HG02571 (cell line): ENCODE measurements around the gene ARHGAP21.

Experiments
- ATAC-seq: cut with Tn5 transposase; IDR thresholded peaks from one replicate; pipeline ENCODE4 v1.9.1; 2021; ENCODE audit warnings: mild to moderate bottlenecking, moderate library complexity; ENCODE audit not compliant: unreplicated experiment

The ARHGAP21 gene

DNA sequence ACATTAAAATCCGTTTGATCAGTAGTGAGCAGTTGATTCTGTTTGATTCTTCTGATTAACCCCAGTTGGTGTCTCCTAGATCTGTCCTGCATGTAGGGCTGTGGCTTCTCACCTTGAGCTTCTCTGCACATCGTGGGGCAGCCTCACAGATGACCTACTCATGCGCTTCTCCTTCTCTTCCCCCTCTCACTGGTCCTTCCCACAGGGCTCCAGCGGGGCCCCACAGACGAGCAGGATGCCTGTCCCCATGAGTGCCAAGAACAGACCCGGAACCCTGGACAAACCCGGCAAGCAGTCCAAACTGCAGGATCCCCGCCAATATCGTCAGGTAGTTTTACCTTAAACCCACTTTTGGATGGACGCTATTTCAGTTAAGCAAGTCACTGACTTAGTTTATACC, 178.9 kb downstream of the ARHGAP21 start:
- no peak for ATAC-seq

DNA sequence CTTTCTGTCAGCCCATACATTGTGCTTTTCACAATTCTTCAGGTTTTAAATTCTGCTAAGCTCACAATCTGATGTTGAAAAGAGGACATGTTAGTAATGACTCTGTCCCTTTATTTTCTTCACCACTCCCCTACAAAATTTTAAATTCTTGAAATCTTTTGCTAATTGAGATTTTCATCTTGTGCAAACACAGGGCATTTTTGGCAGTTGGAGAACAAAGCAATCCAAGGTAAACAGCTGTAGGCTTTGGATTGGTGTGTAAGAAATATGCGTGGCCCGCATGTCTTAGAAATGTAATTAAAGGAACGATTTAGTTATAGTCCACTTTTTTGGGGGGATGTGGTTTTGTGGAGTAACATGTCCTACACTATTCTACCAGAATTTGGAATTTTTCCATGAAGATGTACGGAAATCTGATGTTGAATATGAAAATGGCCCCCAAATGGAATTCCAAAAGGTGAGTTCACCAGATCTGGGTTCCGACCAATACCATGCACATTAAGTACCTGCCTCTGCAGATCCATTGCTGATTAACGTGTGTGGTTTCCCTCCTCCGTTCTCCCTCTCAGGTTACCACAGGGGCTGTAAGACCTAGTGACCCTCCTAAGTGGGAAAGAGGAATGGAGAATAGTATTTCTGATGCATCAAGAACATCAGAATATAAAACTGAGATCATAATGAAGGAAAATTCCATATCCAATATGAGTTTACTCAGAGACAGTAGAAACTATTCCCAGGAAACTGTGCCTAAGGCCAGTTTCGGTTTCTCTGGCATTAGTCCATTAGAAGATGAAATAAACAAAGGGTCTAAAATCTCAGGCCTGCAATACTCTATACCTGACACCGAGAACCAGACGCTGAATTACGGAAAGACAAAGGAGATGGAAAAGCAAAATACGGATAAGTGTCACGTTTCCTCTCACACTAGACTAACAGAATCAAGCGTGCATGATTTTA, 181.1 kb downstream of the ARHGAP21 start:
- ATAC-seq: no peak

DNA sequence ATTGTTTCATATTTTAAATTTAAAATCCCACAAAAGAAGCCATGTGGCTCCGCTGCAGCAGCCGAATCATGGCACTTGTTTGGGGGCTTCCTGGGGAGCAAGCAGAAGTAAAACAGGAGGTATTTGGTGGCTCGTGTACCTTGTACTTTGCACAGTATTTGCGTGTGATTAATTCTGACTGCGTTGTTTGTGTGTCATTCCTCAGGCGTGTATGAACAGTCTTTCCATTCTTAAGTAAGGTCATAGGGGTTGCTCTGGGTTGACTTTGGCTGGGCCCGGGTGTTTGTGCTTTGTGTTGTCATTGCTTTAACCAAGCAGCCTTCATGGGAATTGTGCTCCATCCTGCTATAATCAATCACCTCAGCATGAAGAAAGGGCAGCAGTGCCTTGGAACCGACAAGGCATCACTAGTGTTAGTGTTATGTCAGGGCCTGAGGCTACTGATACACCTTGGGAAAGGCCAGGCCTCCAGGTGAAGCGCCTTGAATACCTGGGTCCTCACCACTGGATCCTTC, 182.4 kb downstream of the ARHGAP21 start:
- ATAC-seq: no peak

DNA sequence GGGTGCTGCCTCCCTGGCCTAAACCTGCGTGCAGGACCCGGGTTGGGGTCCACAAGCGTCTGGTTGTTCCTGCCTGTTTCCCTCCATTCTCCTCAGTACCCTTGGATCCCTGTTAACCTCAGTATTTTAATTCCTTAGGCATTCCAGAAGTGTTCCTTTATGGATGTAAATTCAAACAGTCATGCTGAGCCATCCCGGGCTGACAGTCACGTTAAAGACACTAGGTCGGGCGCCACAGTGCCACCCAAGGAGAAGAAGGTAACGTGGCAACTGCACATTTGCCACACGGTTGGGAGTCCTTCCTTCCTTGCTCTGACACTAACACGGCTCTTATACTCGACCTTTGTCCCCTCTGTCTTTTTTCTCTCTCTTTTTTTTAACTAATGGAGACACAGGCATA, 187.1 kb downstream of the ARHGAP21 start:
- ATAC-seq: no peak

DNA sequence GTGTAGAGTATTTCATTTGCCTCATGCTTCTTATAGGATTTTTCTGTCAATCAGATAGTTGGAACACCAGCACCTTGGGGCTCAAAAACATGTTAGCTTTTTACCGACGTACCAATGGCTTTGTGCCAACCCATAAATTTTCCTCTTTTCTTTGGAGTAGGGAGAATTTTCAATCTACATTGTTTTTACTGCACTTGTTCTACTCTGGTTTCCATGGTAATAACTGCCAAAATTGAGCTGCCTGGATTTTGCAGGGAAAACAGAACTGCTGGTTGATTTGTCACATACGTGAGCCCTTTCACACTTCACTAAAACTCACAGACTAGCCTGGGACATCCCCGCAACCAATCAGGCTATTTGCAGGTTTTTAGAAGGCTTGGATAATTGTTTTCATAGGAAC, 189.7 kb downstream of the ARHGAP21 start:
- ATAC-seq: no peak
